PC-9 (cell line): ENCODE measurements around the gene MRPL1. TPM values are rescaled to one million over a fixed set of nuclear protein-coding genes. Genes with fewer than 3 reads are reported as not detected.

ENCODE experiments used
- BruUV-seq: library from RNA; stranded (reverse); fragments of 400-500 nt; replicated peaks from 2 replicates; lab custom pipeline; 2021; lab: Mats Ljungman, UMichigan
- CTCF ChIA-PET: fragments of 300-600 bp; sonication (Branson Sonifier 250); formaldehyde crosslinking; loops from one replicate; lab custom pipeline; 2022; ENCODE audit warnings: antibody characterized with exemption; lab: Charles Lee
- POLR2A ChIA-PET: fragments of 300-600 bp; sonication (Branson Sonifier 250); formaldehyde crosslinking; loops from one replicate; lab custom pipeline; 2022; ENCODE audit warnings: antibody characterized with exemption; ENCODE audit not compliant: unreplicated experiment; lab: Charles Lee
- DNase-seq, 2 experiments: peaks; one replicate each; pipeline versions ENCODE4 v3.0.0 to v3.0.0-alpha.2; 2015 to 2022; ENCODE audit warnings: mixed read lengths in 1 of 2
- H2AFZ ChIP-seq: fragments of 200-600 bp; sonication (generic); 2 replicates; pipeline ENCODE4 v1.8.1; 2017; ENCODE audit warnings: antibody characterized with exemption
- H3F3A ChIP-seq: fragments of 200-600 bp; sonication (generic); 2 replicates; pipeline ENCODE4 v1.8.1; 2017; ENCODE audit warnings: antibody characterized with exemption, mild to moderate bottlenecking, low read depth; ENCODE audit not compliant: insufficient read depth
- H3K27ac ChIP-seq: fragments of 200-600 bp; sonication (generic); 2 replicates; pipeline ENCODE4 v1.6.1; 2016; ENCODE audit warnings: mixed run types
- H3K27me3 ChIP-seq: fragments of 200-600 bp; sonication (generic); 2 replicates; pipeline ENCODE4 v1.6.1; 2016; ENCODE audit warnings: low read depth, mixed run types; ENCODE audit not compliant: insufficient read depth
- H3K36me3 ChIP-seq: fragments of 200-600 bp; sonication (generic); 2 replicates; pipeline ENCODE4 v1.6.1; 2016; ENCODE audit warnings: low read depth, mixed run types
- H3K4me1 ChIP-seq: fragments of 200-600 bp; sonication (generic); replicated peaks from 2 replicates; pipeline ENCODE4 v1.6.1; 2016; ENCODE audit warnings: mixed run types; ENCODE audit not compliant: insufficient read depth
- H3K4me2 ChIP-seq: fragments of 200-600 bp; sonication (generic); 2 replicates; pipeline ENCODE4 v1.6.1; 2017; ENCODE audit warnings: mixed run types
- H3K4me3 ChIP-seq: fragments of 200-600 bp; sonication (generic); 2 replicates; pipeline ENCODE4 v1.6.1; 2016; ENCODE audit warnings: mixed run types
- H3K79me2 ChIP-seq: fragments of 200-600 bp; sonication (generic); 2 replicates; pipeline ENCODE4 v1.6.1; 2017; ENCODE audit warnings: low read depth, mixed run types
- H3K9me2 ChIP-seq: fragments of 200-600 bp; sonication (generic); 2 replicates; pipeline ENCODE4 v1.8.1; 2017; ENCODE audit warnings: mild to moderate bottlenecking; ENCODE audit not compliant: insufficient read depth
- H3K9me3 ChIP-seq: fragments of 200-600 bp; sonication (generic); 2 replicates; pipeline ENCODE4 v1.8.1; 2016; ENCODE audit warnings: low read depth; ENCODE audit not compliant: insufficient read depth
- H4K20me1 ChIP-seq: fragments of 200-600 bp; sonication (generic); 2 replicates; pipeline ENCODE4 v1.8.1; 2017; ENCODE audit not compliant: insufficient read depth
- CTCF ChIP-seq: fragments of 200-600 bp; sonication (generic); conservative IDR thresholded peaks from 2 replicates; pipeline ENCODE4 v1.6.1; 2017; ENCODE audit warnings: mixed run types, antibody characterized with exemption, mild to moderate bottlenecking, moderate library complexity
- EZH2 ChIP-seq: fragments of 200-600 bp; sonication (generic); IDR thresholded peaks from 2 replicates; pipeline ENCODE4 v1.8.0; 2017; ENCODE audit warnings: antibody characterized with exemption, low read depth
- intact Hi-C: fragments of 100-400 bp; cut with micrococcal nuclease; formaldehyde crosslinking; loops from one replicate; pipeline ENCODE4 v1.10.0; 2022; ENCODE audit not compliant: unreplicated experiment
- total RNA-seq: library from RNA; stranded (reverse); gene quantifications from 2 replicates; pipeline ENCODE4 v1.2.3, GENCODE V29; 2021

The MRPL1 gene
- total RNA-seq, 1 experiment from 2014 or later = 20.3 TPM

GRCh38 chr4:77893451-77893850 lies 30.8 kb downstream of the MRPL1 start:
- Histone ChIP-seq H3K36me3 (0 out of 2 replicates have a peak, but pooled peaks cover 5% of the 10 kb centered on the region), H3F3A (no peaks in the 10 kb centered on the region), H3K9me2 (no peaks in the 10 kb centered on the region), H3K79me2 (no peaks in the 10 kb centered on the region), H2AFZ (no peak overlapping the region), H3K4me1 (no peaks in the 10 kb centered on the region), H3K4me3 (no peak overlapping the region), H3K27me3 (no peaks in the 10 kb centered on the region), H4K20me1 (no peaks in the 10 kb centered on the region), H3K4me2 (no peak overlapping the region), H3K9me3 (no peaks in the 10 kb centered on the region), H3K27ac (no peak overlapping the region)
- CTCF ChIA-PET = no interaction called here
- DNase-seq = no peak
- POLR2A ChIA-PET = no interaction called here
- BruUV-seq = no TSS peak
- intact Hi-C loops = no loop called here
- no peak for TF ChIP-seq CTCF

- ChIA-PET POLR2A (no interaction called here), CTCF (no interaction called here)
- Histone ChIP-seq H3K4me1 (no peaks in the 10 kb centered on the region), H2AFZ (no peak overlapping the region), H3K27me3 (no peaks in the 10 kb centered on the region), H3K4me3 (no peak overlapping the region), H3K9me3 (no peaks in the 10 kb centered on the region), H3K36me3 (no peaks in the 10 kb centered on the region), H4K20me1 (no peaks in the 10 kb centered on the region), H3K79me2 (no peaks in the 10 kb centered on the region), H3K27ac (no peak overlapping the region), H3F3A (no peaks in the 10 kb centered on the region), H3K9me2 (no peaks in the 10 kb centered on the region), H3K4me2 (no peak overlapping the region)
- TF ChIP-seq CTCF = no peak
- no peak for TF ChIP-seq EZH2
- intact Hi-C loops = no loop called here
- DNase-seq = no peak
- BruUV-seq = no TSS peak
Measured at GRCh38 chr4:77899607-77900006, 37.0 kb downstream of the MRPL1 start.

GRCh38 chr4:77903186-77903585 lies 40.6 kb downstream of the MRPL1 start:
- POLR2A ChIA-PET = no interaction called here
- intact Hi-C loops = no loop called here
- Histone ChIP-seq H3K4me1 (no peaks in the 10 kb centered on the region), H3K27me3 (no peaks in the 10 kb centered on the region), H3K9me3 (no peaks in the 10 kb centered on the region), H3K79me2 (no peaks in the 10 kb centered on the region), H3F3A (no peaks in the 10 kb centered on the region), H3K9me2 (no peaks in the 10 kb centered on the region), H4K20me1 (no peaks in the 10 kb centered on the region), H2AFZ (no peak overlapping the region), H3K4me2 (no peak overlapping the region), H3K27ac (no peak overlapping the region), H3K4me3 (no peak overlapping the region), H3K36me3 (no peaks in the 10 kb centered on the region)
- TF ChIP-seq CTCF (no peak), EZH2 (no peak)
- no peak for DNase-seq
- no TSS peak for BruUV-seq
- CTCF ChIA-PET = no interaction called here
